GM12891 (cell line): ENCODE measurements around the gene CA10.

Experiments
- PAX5 ChIP-seq: IDR thresholded peaks from 2 replicates; pipeline ENCODE4 v1.6.1; 2011; ENCODE audit warnings: low read length, moderate library complexity, mild to moderate bottlenecking; ENCODE audit not compliant: insufficient read depth, severe bottlenecking
- POLR2A ChIP-seq: IDR thresholded peaks from 2 replicates; pipeline ENCODE4 v1.6.1; 2011; ENCODE audit warnings: low read depth, low read length, control low read depth
- POLR2AphosphoS5 ChIP-seq: IDR thresholded peaks from 2 replicates; pipeline ENCODE4 v1.6.1; 2011; ENCODE audit warnings: low read depth, low read length, control low read depth
- TAF1 ChIP-seq: IDR thresholded peaks from 2 replicates; pipeline ENCODE4 v1.6.1; 2011; ENCODE audit warnings: low read depth, low read length, control low read depth

DNA sequence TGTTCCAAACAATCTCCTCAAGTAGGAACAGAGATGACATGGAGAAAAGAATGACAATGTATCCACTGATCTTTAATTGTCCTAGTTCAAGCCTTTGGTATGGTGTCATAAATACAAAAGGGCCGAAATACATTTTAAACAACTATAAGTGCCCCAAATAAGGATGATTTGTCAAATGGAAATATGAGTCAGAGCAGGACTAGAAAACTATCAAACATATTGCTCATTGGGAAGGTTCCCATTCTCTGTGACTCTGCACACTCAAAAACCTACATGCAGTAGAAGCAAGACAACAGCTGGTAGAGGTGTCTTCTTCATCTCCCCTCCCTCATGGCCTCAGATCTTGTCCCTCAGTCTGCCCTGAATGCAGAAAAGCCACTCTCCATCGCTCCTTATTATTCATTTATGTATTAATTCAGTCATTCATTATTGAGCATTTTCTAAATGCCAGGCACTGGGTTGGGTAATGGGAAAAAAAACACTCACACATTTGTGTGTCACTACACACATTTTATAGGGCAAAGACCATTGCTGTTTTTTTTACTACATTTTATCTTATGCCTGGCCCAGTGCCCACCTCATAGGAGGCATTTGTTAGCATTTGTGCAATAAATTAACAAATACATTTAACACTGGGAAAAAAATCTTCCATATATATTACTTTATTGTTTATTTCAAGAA, 10.1 kb downstream of the CA10 start:
- TF ChIP-seq POLR2AphosphoS5 (no peak), POLR2A (no peak), TAF1 (no peak), PAX5 (no peak)
